Breast epithelium (tissue), 4 donors: ENCODE measurements around the gene SIRT3. TPM values are rescaled to one million over a fixed set of nuclear protein-coding genes. Genes with fewer than 3 reads are reported as not detected.
A peak's percentile ranks its signal among the peaks of the same experiment; 100 is the strongest.
"Not testable (repeated sequence)": the region's sequence is repeated elsewhere in the genome, so short reads cannot be mapped to it uniquely, and the experiment has no call there.

Experiments used
- DNase-seq, 2 donors: peaks; one replicate each; pipeline ENCODE4 v3.0.0-alpha.2; 2019; ENCODE audit warnings: low spot score in 2 of 2
- H3K27ac ChIP-seq, 2 donors: fragments of 200-600 bp; sonication (generic) in 1 of 2; one replicate each; pipeline ENCODE4 v1.5.1; 2016 to 2019; ENCODE audit warnings: mild to moderate bottlenecking in 1 of 2
- H3K27me3 ChIP-seq, 2 donors: fragments of 200-600 bp; sonication (generic) in 1 of 2; one replicate each; pipeline versions ENCODE4 v1.5.1 to v1.6.0; 2017 to 2019; ENCODE audit warnings: control low read depth in 1 of 2, mild to moderate bottlenecking in 1 of 2
- H3K36me3 ChIP-seq: fragments of 200-600 bp; one replicate; pipeline ENCODE4 v1.5.1; 2019
- H3K4me1 ChIP-seq, 2 donors: fragments of 200-600 bp; sonication (generic); one replicate each; pipeline ENCODE4 v1.5.1; 2016 to 2019; ENCODE audit warnings: control low read depth in 1 of 2
- H3K4me3 ChIP-seq, 3 donors: fragments of 200-600 bp; sonication (generic); 1 replicate in 2 of 3; 2 replicates in 1 of 3; pipeline ENCODE4 v1.5.1; 2016 to 2019; ENCODE audit warnings: mild to moderate bottlenecking in 3 of 3, moderate library complexity in 2 of 3
- H3K9me3 ChIP-seq, 2 donors: fragments of 200-600 bp; sonication (generic) in 1 of 2; one replicate each; pipeline ENCODE4 v1.5.1; 2016 to 2019; ENCODE audit warnings: control low read depth in 1 of 2
- POLR2A ChIP-seq: fragments of 450-650 bp; IDR thresholded peaks from one replicate; pipeline ENCODE4 v1.6.1; 2016; ENCODE audit warnings: antibody characterized with exemption, mild to moderate bottlenecking, moderate library complexity
- POLR2AphosphoS5 ChIP-seq, 3 donors: sonication (generic); formaldehyde crosslinking; IDR thresholded peaks; one replicate each; pipeline ENCODE4 v1.6.1; 2017; ENCODE audit warnings: antibody characterized with exemption in 3 of 3
- intact Hi-C: fragments of 100-400 bp; cut with DNase I; formaldehyde crosslinking; loops from one replicate; pipeline ENCODE4 v1.15.1; 2023; ENCODE audit warnings: low total_unique reads
- total RNA-seq, 3 donors: library from RNA; depleted of rRNA; stranded (reverse); fragments of >200 nt; gene quantifications; one replicate each; pipeline ENCODE4 v1.1.0, GENCODE V29; 2016
- TF ChIP-seq, protein P1 (sequence below), 3 donors: fragments of 450-650 bp; IDR thresholded peaks; one replicate each; pipeline ENCODE4 v1.5.1; 2016 to 2017; ENCODE audit warnings: antibody characterized with exemption in 3 of 3, mild to moderate bottlenecking in 3 of 3, moderate library complexity in 3 of 3

SIRT3 gene
- total RNA-seq, 3 donors from 2014 or later = 17.3 to 21.4 (median 19.3) TPM

DNA sequence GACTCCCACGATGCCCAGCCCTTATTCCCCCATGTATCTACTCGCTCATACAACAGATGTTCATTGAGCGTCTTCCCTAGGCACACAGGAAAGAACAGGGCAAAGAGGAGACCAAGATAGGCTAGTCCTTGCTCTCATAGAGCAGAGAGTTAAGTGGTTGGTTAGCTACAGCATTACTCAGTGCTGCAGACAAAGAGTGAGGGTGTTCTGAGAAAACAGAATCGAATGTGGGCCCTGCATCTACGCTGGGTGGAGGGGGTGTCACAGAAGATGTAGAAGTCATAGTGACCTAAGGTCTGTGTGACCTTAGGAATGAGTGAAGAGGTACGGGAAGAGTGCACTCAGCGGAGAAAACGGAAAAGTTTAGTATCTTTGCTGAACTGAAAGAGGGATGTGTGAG is 12.9 kb upstream of the SIRT3 start:
- TF ChIP-seq POLR2A (no peak), POLR2AphosphoS5 (IDR thresholded peaks at IDR 0.05) (no peak)
- TF ChIP-seq, protein P1, sequence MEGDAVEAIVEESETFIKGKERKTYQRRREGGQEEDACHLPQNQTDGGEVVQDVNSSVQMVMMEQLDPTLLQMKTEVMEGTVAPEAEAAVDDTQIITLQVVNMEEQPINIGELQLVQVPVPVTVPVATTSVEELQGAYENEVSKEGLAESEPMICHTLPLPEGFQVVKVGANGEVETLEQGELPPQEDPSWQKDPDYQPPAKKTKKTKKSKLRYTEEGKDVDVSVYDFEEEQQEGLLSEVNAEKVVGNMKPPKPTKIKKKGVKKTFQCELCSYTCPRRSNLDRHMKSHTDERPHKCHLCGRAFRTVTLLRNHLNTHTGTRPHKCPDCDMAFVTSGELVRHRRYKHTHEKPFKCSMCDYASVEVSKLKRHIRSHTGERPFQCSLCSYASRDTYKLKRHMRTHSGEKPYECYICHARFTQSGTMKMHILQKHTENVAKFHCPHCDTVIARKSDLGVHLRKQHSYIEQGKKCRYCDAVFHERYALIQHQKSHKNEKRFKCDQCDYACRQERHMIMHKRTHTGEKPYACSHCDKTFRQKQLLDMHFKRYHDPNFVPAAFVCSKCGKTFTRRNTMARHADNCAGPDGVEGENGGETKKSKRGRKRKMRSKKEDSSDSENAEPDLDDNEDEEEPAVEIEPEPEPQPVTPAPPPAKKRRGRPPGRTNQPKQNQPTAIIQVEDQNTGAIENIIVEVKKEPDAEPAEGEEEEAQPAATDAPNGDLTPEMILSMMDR (IDR thresholded peaks at IDR 0.05) = no peak
- peaks cover 10% of the 10 kb centered on the region for H3K36me3 ChIP-seq

DNA sequence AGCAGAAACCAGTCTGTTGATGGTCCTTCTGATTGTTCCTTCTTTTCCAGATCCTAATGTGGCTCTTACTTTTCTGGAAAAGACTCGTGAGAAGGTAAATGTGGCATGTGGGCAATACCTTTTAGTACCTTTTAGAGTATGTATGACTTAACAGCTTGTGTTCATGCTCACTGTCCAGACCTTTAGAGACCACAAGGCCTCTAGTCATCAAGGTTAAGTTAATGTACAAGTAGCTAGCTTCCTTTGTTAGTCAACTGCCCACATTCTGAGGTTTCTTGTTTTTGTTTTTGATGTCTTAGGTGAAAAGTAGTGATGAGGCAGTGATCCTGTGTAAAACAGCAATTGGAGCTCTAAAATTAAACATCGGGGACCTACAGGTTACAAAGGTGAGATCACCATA is 8.2 kb upstream of the SIRT3 start:
- Histone ChIP-seq H3K4me1 (no peaks in the 10 kb centered on the region), H3K27ac (no peak overlapping the region), H3K4me3 (no peak overlapping the region), H3K9me3 (no peaks in the 10 kb centered on the region), H3K27me3 (no peaks in the 10 kb centered on the region), H3K36me3 (peaks cover 10% of the 10 kb centered on the region)
- intact Hi-C loops = no loop called here
- TF ChIP-seq POLR2A (no peak), POLR2AphosphoS5 (IDR thresholded peaks at IDR 0.05) (no peak)
- TF ChIP-seq, protein P1 (IDR thresholded peaks at IDR 0.05) = no peak
- no peak for DNase-seq

More for the DNA sequence above, 12.9 kb upstream of the SIRT3 start:
- no peak overlapping the region for H3K4me3 ChIP-seq
- no peaks in the 10 kb centered on the region for H3K27me3 ChIP-seq
- no peaks in the 10 kb centered on the region for H3K9me3 ChIP-seq
- H3K4me1 ChIP-seq = no peaks in the 10 kb centered on the region
- intact Hi-C loops = no loop called here
- H3K27ac ChIP-seq = no peak overlapping the region
- no peak for DNase-seq

DNA sequence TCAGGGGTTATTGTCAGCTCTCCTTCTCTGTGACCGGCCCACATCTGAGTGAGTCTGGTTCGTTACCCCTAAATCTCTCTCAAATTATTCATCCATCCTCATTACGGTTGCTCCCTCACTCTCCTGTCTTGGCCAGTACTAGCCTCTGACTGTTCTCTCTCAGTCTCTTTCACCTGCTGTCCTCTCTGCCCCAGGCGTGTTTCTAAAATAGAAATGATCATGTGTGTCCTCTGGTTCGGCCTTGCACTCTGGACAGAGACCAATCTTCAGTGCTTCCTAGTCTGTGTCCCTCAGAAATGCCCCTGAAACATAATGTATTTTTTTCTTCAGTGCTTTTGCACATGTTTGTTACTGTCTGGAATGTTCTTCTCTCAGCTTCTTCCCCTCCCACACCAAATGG is 5.5 kb upstream of the SIRT3 start:
- Histone ChIP-seq H3K4me3 (no peak overlapping the region), H3K4me1 (peaks cover 3 to 11% of the 10 kb centered on the region in 2 donors), H3K9me3 (no peaks in the 10 kb centered on the region), H3K27ac (peak overlapping the region in 1 of 2 donors; percentile 20), H3K36me3 (peaks cover 4% of the 10 kb centered on the region), H3K27me3 (no peaks in the 10 kb centered on the region)
- TF ChIP-seq POLR2AphosphoS5 (IDR thresholded peaks at IDR 0.05) = no peak
- no peak for TF ChIP-seq POLR2A
- TF ChIP-seq, protein P1 (IDR thresholded peaks at IDR 0.05) = no peak
- intact Hi-C loops = no loop called here
- DNase-seq = no peak

DNA sequence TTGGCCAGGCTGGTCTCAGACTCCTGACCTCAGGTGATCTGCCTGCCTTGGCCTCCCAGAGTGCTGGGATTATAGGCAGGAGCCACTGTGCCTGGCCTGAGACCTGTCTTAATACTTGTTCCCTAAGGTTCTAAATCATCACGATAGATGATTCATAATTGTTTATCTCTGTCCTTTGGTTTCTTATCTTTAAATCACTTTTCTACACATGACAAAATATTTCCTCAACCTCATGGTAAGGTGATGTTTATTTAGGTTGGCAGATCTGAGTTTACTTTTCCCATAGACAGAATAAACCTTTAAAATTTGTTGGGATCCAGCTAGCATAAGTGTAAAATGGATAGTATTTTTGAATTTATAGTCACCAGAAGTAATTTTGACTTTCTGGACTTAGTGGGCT is 4.2 kb upstream of the SIRT3 start:
- DNase-seq = no peak
- Histone ChIP-seq H3K27ac (no peak overlapping the region), H3K4me1 (peaks cover 3 to 12% of the 10 kb centered on the region in 2 donors), H3K27me3 (no peaks in the 10 kb centered on the region), H3K36me3 (no peaks in the 10 kb centered on the region), H3K4me3 (no peak overlapping the region), H3K9me3 (no peaks in the 10 kb centered on the region)
- TF ChIP-seq POLR2AphosphoS5 (IDR thresholded peaks at IDR 0.05) = no peak
- TF ChIP-seq, protein P1 (IDR thresholded peaks at IDR 0.05) = no peak
- TF ChIP-seq POLR2A = no peak
- intact Hi-C loops = no loop called here

DNA sequence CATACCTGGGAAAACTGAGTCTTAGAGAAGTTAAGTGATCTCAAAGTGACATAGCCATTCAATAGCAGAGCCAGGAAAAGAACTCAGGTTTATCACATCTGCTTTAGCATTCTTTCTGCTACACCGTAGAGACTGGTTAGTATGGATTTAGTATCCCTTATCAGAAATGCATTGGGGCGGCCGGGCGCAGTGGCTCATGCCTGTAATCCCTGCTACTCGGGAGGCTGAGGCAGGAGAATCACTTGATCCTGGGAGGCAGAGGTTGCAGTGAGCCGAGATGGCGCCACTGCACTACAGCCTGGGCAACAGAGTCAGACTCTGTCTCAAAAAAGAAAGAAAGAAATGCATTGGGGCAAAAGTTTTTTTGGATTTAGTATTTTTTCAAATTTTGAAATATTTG is 2.2 kb upstream of the SIRT3 start:
- H3K9me3 ChIP-seq, H3K27me3 ChIP-seq, DNase-seq, H3K36me3 ChIP-seq, intact Hi-C loops, H3K27ac ChIP-seq, H3K4me3 ChIP-seq: not testable (repeated sequence)
- H3K4me1 ChIP-seq = peaks cover 3 to 16% of the 10 kb centered on the region in 2 donors
